Ishikawa (cell line): ENCODE data around the gene FRMD7.

Source experiments
- CEBPB ChIP-seq: IDR thresholded peaks from 2 replicates; pipeline ENCODE4 v1.6.1; 2012
- CREB1 ChIP-seq: IDR thresholded peaks from 2 replicates; pipeline ENCODE4 v1.6.1; 2012; ENCODE audit warnings: low read depth
- EGR1 ChIP-seq: IDR thresholded peaks from 2 replicates; pipeline ENCODE4 v1.6.1; 2012
- EP300 ChIP-seq: IDR thresholded peaks from 2 replicates; pipeline ENCODE4 v1.6.1; 2012; ENCODE audit warnings: borderline replicate concordance
- FOXM1 ChIP-seq: IDR thresholded peaks from 2 replicates; pipeline ENCODE4 v1.6.1; 2012; ENCODE audit warnings: low read depth, borderline replicate concordance
- NFIC ChIP-seq: IDR thresholded peaks from 2 replicates; pipeline ENCODE4 v1.6.1; 2012
- RAD21 ChIP-seq: IDR thresholded peaks from 2 replicates; pipeline ENCODE4 v1.6.1; 2012; ENCODE audit warnings: low read depth
- TAF1 ChIP-seq: IDR thresholded peaks from 2 replicates; pipeline ENCODE4 v1.6.1; 2012; ENCODE audit warnings: low read depth, mild to moderate bottlenecking
- TCF12 ChIP-seq: IDR thresholded peaks from 2 replicates; pipeline ENCODE4 v1.6.1; 2012; ENCODE audit warnings: low read depth
- TEAD4 ChIP-seq: IDR thresholded peaks from 2 replicates; pipeline ENCODE4 v1.6.1; 2012
- YY1 ChIP-seq: IDR thresholded peaks from 2 replicates; pipeline ENCODE4 v1.6.1; 2012; ENCODE audit warnings: low read depth
- ZBTB7A ChIP-seq: IDR thresholded peaks from 2 replicates; pipeline ENCODE4 v1.6.1; 2012; ENCODE audit warnings: low read depth
- TF ChIP-seq, protein P1 (sequence below): IDR thresholded peaks from 2 replicates; pipeline ENCODE4 v1.6.1; 2012
- TF ChIP-seq, protein P2 (sequence below): IDR thresholded peaks from 2 replicates; pipeline ENCODE4 v1.6.1; 2012

FRMD7 gene

DNA sequence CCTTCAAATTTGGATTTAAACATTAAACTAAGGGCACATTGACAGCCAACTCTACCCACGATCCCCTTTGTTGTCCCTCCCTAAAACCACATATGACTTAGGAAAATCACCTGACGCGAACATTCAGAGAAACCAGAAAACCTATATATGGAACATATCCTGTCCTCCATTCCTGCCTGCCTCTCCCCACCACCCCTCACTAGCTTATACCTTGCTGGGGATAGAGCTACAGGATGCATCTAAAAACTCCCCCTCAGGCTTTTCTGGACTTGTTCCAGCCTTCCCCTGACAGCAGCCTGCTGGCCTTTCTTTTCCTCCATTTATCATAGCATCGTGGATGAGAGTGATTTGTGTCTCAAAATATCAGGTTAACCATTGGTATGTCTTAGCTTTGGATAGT, 96.0 kb downstream of the FRMD7 start:
- TF ChIP-seq RAD21 (no peak), CEBPB (no peak), TCF12 (no peak), FOXM1 (no peak), CREB1 (no peak), TAF1 (no peak), TEAD4 (no peak), YY1 (no peak), NFIC (no peak), EGR1 (no peak), ZBTB7A (no peak)
- TF ChIP-seq, protein P1, sequence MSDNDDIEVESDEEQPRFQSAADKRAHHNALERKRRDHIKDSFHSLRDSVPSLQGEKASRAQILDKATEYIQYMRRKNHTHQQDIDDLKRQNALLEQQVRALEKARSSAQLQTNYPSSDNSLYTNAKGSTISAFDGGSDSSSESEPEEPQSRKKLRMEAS = no peak
- TF ChIP-seq, protein P2, sequence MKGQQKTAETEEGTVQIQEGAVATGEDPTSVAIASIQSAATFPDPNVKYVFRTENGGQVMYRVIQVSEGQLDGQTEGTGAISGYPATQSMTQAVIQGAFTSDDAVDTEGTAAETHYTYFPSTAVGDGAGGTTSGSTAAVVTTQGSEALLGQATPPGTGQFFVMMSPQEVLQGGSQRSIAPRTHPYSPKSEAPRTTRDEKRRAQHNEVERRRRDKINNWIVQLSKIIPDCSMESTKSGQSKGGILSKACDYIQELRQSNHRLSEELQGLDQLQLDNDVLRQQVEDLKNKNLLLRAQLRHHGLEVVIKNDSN = no peak

DNA sequence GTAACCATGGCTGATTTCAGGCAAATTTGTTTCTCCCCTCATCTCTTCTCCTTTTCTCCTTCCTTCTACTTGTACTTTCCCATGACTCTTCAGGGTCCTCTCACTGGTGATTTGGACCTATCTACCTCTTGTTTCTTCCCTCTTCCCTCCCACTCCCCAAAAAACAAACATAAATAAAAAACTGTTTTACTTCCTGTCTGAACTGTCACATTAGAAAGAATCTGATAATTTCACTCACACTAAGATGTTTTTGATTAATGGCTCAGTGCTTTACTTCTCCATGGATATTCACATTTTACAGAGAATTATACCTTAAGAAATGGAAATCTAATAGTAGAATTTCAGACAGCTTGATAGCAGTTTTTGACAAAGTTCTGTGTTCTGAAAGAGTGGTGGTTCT, 97.6 kb downstream of the FRMD7 start:
- TF ChIP-seq CREB1 (no peak), EP300 (no peak), TAF1 (no peak), RAD21 (no peak), ZBTB7A (no peak)
- TF ChIP-seq, protein P1 = no peak
- TF ChIP-seq, protein P2 = no peak
